Prostate gland (tissue), 2 donors: Measurements from ENCODE around the gene CD81. TPM values are rescaled to one million over a fixed set of nuclear protein-coding genes. Genes with fewer than 3 reads are reported as not detected.

Experiments used
- DNase-seq: peaks from one replicate; pipeline ENCODE4 v3.0.0-alpha.2; 2019; ENCODE audit warnings: low spot score
- H3K27ac ChIP-seq, 2 donors: fragments of 200-600 bp; sonication (generic); 2 replicates each; pipeline ENCODE4 v1.5.1; 2017 to 2019
- H3K27me3 ChIP-seq: fragments of 200-600 bp; sonication (generic); replicated peaks from 2 replicates; pipeline ENCODE4 v1.5.1; 2019; ENCODE audit not compliant: insufficient read depth
- H3K36me3 ChIP-seq, 2 donors: fragments of 200-600 bp; sonication (generic); 1 replicate in 1 of 2; 2 replicates in 1 of 2; pipeline versions ENCODE4 v1.5.1 to v1.8.1; 2017 to 2019
- H3K4me1 ChIP-seq: fragments of 200-600 bp; sonication (generic); replicated peaks from 2 replicates; pipeline ENCODE4 v1.5.1; 2019
- H3K4me3 ChIP-seq, 2 donors: fragments of 200-600 bp; sonication (generic); 2 replicates each; pipeline ENCODE4 v1.5.1; 2017 to 2019
- H3K9me3 ChIP-seq: fragments of 200-600 bp; sonication (generic); 2 replicates; pipeline ENCODE4 v1.5.1; 2017
- POLR2A ChIP-seq: fragments of 450-650 bp; IDR thresholded peaks from one replicate; pipeline ENCODE4 v1.6.1; 2016; ENCODE audit warnings: antibody characterized with exemption, mild to moderate bottlenecking
- POLR2AphosphoS5 ChIP-seq: sonication (generic); formaldehyde crosslinking; IDR thresholded peaks from one replicate; pipeline ENCODE4 v1.6.1; 2017; ENCODE audit warnings: antibody characterized with exemption
- WGBS: methylation state at CpG from one replicate; pipeline ENCODE4 v1.1.5; 2018; 5-methylcytosine and 5-hydroxymethylcytosine counted together
- intact Hi-C: fragments of 100-400 bp; cut with DNase I; formaldehyde crosslinking; loops from one replicate; pipeline ENCODE4 v1.14.2; 2022
- total RNA-seq, 2 donors: library from RNA; depleted of rRNA; stranded (reverse); fragments of >200 nt; gene quantifications; one replicate each; pipeline ENCODE4 v1.1.0, GENCODE V29; 2016
- TF ChIP-seq, protein P1 (sequence below), 4 experiments: fragments of 200-600 bp in 2 of 4; fragments of 450-650 bp in 2 of 4; sonication (generic) in 2 of 4; IDR thresholded peaks; 1 replicate in 3 of 4; 2 replicates in 1 of 4; pipeline ENCODE4 v1.5.1; 2016 to 2019; ENCODE audit warnings: antibody characterized with exemption in 4 of 4, mild to moderate bottlenecking in 2 of 4, moderate library complexity in 2 of 4

The CD81 gene
- total RNA-seq, 2 donors from 2014 or later = 472 to 927 TPM

DNA sequence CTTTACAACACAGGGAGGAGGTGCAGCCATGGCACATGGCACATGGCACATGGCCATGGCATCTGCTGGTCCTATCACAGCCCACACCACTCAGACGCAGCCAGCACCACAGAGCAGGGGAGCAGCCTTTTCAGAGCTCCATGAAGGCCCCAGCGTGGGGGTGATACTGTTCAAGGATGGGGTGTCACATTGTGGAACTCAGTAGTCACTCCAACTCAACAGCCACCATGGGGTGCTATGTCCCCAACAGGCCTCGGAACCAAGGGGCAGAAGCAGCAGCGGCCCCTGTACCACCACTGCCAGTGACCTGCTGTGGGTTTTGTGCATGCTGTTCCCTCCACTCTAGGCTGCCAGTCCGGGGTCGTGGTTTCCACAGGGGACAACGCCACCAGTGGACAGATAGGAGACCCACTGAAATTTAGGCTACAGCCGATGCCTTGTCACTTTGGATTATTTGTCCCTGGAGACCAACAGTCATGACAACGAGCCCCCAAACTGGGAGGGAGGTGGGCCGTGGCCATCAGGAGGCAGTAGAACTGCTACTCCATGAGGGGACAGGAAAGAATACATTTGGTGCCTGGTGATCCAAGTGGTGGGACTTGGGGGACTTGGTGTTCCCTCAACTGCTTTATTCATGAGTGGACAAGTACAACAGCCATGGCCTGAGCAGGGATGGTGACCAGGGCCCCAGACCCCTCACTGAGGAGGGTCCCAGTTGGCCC lies 30.4 kb upstream of the CD81 start:
- H3K36me3 ChIP-seq = no peaks in the 10 kb centered on the region
- no peak overlapping the region for H3K27ac ChIP-seq
- WGBS = 83% methylated on average over 8 of the region's 10 CpGs
- no peak for DNase-seq
- no peak overlapping the region for H3K4me3 ChIP-seq
- TF ChIP-seq POLR2AphosphoS5 (no peak), POLR2A (no peak)
- TF ChIP-seq, protein P1, sequence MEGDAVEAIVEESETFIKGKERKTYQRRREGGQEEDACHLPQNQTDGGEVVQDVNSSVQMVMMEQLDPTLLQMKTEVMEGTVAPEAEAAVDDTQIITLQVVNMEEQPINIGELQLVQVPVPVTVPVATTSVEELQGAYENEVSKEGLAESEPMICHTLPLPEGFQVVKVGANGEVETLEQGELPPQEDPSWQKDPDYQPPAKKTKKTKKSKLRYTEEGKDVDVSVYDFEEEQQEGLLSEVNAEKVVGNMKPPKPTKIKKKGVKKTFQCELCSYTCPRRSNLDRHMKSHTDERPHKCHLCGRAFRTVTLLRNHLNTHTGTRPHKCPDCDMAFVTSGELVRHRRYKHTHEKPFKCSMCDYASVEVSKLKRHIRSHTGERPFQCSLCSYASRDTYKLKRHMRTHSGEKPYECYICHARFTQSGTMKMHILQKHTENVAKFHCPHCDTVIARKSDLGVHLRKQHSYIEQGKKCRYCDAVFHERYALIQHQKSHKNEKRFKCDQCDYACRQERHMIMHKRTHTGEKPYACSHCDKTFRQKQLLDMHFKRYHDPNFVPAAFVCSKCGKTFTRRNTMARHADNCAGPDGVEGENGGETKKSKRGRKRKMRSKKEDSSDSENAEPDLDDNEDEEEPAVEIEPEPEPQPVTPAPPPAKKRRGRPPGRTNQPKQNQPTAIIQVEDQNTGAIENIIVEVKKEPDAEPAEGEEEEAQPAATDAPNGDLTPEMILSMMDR (IDR thresholded peaks at IDR 0.05) = no peak
- no peaks in the 10 kb centered on the region for H3K27me3 ChIP-seq
- H3K4me1 ChIP-seq = no peaks in the 10 kb centered on the region
- no peaks in the 10 kb centered on the region for H3K9me3 ChIP-seq
- intact Hi-C loops = no loop called here

DNA sequence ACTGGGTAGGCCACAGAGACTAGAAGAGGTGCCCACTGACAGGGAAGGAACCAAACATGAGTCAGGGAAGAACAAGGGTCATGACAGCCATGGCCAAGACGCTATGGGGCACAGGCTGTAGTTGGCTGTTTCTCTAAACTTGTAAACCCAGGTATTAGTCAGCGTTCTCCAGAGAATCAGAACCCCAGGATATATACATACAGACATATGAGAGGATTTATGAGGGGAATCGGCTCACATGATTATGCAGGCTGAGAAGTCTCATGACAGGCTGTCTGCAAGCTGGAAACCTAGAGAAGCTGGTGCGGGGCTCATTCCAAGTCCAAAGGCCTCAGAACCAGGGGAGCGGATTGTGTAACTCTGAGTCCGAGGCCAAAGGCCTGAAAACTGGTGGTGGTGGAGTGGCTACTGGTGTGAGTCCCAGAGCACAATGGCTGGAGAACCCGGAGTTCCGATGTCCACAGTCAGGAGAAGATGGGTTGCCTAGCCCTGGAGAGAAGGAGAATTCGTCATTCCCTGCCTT lies 29.7 kb upstream of the CD81 start:
- Histone ChIP-seq H3K27ac (no peak overlapping the region), H3K4me1 (no peaks in the 10 kb centered on the region), H3K4me3 (no peak overlapping the region), H3K36me3 (no peaks in the 10 kb centered on the region), H3K27me3 (no peaks in the 10 kb centered on the region), H3K9me3 (no peaks in the 10 kb centered on the region)
- TF ChIP-seq POLR2AphosphoS5 = no peak
- no peak for TF ChIP-seq POLR2A
- TF ChIP-seq, protein P1 (IDR thresholded peaks at IDR 0.05) = no peak
- no peak for DNase-seq
- WGBS = 81% methylated on average over 9 of the region's 9 CpGs
- intact Hi-C loops = no loop called here

DNA sequence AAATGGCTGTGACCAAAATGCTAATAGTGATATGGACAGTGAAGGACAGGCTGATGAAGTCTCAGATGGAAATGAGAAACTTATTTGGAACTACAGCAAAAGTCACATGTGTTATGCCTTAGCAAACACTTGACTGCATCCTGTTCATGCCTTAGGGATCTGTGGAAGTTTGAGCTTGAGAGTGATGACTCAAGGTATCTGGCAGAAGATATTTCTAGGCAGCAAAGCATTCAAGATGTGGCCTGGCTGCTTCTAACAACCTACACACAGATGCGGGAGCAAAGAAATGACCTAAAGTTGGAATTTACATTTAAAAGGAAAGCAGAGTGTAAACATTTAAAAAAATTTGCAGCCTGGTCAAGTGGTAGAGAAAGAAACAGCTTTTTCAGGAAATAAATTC lies 28.1 kb upstream of the CD81 start:
- Histone ChIP-seq H3K27ac (no peak overlapping the region), H3K27me3 (no peaks in the 10 kb centered on the region), H3K4me3 (no peak overlapping the region), H3K36me3 (no peaks in the 10 kb centered on the region), H3K9me3 (no peaks in the 10 kb centered on the region), H3K4me1 (no peaks in the 10 kb centered on the region)
- TF ChIP-seq POLR2A (no peak), POLR2AphosphoS5 (no peak)
- TF ChIP-seq, protein P1 (IDR thresholded peaks at IDR 0.05) = no peak
- intact Hi-C loops = no loop called here
- DNase-seq = no peak
- WGBS = 100% methylated on average over 1 of the region's 1 CpG

DNA sequence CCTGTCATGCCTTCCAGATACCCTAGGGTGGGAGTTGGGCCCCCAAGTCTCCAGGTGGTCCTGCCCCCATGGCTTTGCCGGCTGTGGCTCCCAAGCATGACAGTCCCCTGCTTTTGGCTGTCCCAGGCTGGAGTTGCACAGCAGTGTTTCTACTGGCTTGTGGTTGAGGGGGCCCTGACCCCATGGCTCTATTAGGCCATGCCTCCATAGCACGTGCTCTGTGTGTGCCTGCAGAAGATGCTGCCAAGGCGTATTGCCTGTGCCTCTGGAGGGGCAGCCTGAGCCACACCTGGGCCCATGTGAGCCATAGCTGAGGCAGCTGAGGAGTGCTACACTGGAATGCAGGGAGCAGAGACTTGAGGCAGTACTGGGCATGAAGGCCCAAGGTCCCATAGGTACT lies 25.4 kb upstream of the CD81 start:
- Histone ChIP-seq H3K9me3 (no peaks in the 10 kb centered on the region), H3K4me3 (no peak overlapping the region), H3K27me3 (no peaks in the 10 kb centered on the region), H3K27ac (no peak overlapping the region), H3K36me3 (no peaks in the 10 kb centered on the region), H3K4me1 (no peaks in the 10 kb centered on the region)
- TF ChIP-seq POLR2AphosphoS5 = no peak
- no peak for TF ChIP-seq POLR2A
- TF ChIP-seq, protein P1 (IDR thresholded peaks at IDR 0.05) = no peak
- intact Hi-C loops = no loop called here
- 100% methylated on average over 1 of the region's 3 CpGs for WGBS
- no peak for DNase-seq

DNA sequence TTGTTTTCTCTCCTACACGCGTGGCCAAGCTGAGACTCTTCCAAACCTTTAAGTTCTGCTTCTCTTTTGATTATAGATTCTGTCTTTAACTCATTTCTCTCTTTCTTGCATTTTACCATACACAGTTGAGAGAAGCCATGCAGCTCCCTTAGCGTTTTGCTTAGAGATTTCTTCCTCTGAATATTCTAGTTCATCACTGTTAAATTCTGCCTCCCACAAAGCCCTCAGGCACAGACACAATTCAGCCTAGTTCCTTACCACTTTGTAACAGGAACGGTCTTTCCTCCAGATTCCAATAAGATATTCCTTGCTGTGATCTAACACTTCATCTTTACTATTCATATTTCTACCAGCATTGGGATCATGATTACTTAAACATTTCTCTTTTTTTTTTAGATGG lies 24.7 kb upstream of the CD81 start:
- DNase-seq = no peak
- Histone ChIP-seq H3K27ac (no peak overlapping the region), H3K4me3 (no peak overlapping the region), H3K27me3 (no peaks in the 10 kb centered on the region), H3K4me1 (no peaks in the 10 kb centered on the region), H3K9me3 (no peaks in the 10 kb centered on the region), H3K36me3 (no peaks in the 10 kb centered on the region)
- TF ChIP-seq POLR2A = no peak
- TF ChIP-seq, protein P1 (IDR thresholded peaks at IDR 0.05) = no peak
- no peak for TF ChIP-seq POLR2AphosphoS5
- WGBS = 73% methylated on average over 4 of the region's 4 CpGs
- intact Hi-C loops = no loop called here
